Measurements from ENCODE around the gene SH3BGRL3.

The SH3BGRL3 gene

DNA sequence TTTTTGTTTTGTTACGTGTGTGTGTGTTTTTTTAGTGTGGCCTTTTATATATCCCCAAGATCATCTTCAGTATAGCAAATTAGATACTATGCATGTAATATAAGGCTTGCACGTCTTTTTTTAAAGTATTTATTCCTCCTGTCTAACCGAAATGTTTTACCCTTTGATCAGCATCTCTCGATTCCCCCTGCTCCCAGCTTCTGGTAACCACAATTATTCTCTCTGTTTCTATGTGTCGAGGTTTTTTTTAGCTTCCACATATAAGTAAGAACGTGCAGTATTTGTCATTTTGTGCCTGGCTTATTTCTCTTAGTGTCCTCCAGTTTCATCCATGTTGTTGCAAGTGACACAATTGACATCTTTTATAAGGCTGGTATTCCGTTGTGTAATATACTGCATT, 27.2 kb upstream of the SH3BGRL3 start:
- TF ChIP-seq, protein P1, sequence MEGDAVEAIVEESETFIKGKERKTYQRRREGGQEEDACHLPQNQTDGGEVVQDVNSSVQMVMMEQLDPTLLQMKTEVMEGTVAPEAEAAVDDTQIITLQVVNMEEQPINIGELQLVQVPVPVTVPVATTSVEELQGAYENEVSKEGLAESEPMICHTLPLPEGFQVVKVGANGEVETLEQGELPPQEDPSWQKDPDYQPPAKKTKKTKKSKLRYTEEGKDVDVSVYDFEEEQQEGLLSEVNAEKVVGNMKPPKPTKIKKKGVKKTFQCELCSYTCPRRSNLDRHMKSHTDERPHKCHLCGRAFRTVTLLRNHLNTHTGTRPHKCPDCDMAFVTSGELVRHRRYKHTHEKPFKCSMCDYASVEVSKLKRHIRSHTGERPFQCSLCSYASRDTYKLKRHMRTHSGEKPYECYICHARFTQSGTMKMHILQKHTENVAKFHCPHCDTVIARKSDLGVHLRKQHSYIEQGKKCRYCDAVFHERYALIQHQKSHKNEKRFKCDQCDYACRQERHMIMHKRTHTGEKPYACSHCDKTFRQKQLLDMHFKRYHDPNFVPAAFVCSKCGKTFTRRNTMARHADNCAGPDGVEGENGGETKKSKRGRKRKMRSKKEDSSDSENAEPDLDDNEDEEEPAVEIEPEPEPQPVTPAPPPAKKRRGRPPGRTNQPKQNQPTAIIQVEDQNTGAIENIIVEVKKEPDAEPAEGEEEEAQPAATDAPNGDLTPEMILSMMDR (IDR thresholded peaks at IDR 0.05; ENCODE audit: borderline replicate concordance, insufficient read depth, low read depth, low read length) = no peak
- no peak overlapping the region for H3K4me3 ChIP-seq (ENCODE audit: low read depth, low read length)

DNA sequence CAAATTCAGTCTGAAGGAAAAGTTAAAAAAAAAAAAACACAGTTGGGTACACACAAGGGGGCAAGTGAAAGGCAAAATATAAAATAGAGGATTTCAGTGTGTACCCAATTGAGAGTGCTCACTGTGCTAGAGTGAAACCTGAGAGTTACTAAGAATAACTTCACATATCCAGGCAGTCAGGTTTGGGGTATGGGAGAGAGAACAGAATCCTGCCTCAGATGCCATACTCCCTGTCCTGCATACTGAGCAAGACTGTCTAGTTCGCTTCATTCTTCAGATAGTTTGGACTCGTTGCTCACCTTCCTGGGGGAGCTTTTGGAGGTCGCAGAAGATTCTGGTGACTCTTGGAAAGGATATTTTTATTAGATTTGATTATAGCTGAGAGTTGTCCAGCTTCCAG, 25.5 kb upstream of the SH3BGRL3 start:
- TF ChIP-seq, protein P1 (IDR thresholded peaks at IDR 0.05; ENCODE audit: borderline replicate concordance, insufficient read depth, low read depth, low read length) = no peak
- H3K4me3 ChIP-seq (ENCODE audit: low read depth, low read length) = no peak overlapping the region

DNA sequence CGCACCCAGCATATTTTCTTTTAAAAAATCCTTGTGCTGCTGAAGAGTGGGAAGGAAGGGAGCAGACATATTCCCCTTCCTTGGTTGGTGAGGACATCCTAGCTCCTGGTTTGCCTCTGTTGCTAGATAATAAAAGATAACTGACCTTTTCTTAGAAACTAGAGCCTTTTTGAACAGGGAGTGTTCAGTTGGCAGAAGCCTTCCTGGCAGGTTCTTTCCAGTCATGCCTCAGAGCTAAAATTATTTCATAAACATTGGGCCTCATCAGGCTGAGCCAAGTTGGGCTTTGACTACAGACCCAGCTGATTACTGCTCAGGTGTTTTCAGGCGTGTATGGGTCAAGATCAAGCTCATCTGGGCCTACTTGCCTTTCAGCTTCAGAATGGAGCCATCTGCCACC, 22.7 kb upstream of the SH3BGRL3 start:
- no peak overlapping the region for H3K4me3 ChIP-seq (ENCODE audit: low read depth, low read length)
- TF ChIP-seq, protein P1 (IDR thresholded peaks at IDR 0.05; ENCODE audit: borderline replicate concordance, insufficient read depth, low read depth, low read length) = no peak

DNA sequence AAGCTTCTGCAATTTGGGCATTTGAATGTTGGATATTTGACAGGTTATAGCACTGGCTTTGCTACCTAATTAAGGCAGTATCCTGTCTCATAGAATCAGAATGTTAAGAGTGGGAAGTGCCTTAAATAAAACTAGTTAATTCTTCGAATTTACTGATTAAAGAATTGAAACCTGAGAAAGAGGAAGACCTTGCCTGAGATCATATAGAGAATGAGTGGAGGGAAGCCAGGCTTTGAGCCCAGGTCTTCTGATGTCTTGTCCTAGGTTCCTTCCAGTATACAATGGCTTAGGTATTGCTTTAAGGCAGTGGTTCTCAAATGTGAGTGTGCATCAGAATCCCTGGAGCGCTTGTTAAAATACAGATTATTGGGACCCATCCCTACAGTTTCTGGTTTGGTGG, 20.9 kb upstream of the SH3BGRL3 start:
- no peak overlapping the region for H3K4me3 ChIP-seq (ENCODE audit: low read depth, low read length)
- TF ChIP-seq, protein P1 (IDR thresholded peaks at IDR 0.05; ENCODE audit: borderline replicate concordance, insufficient read depth, low read depth, low read length) = no peak

DNA sequence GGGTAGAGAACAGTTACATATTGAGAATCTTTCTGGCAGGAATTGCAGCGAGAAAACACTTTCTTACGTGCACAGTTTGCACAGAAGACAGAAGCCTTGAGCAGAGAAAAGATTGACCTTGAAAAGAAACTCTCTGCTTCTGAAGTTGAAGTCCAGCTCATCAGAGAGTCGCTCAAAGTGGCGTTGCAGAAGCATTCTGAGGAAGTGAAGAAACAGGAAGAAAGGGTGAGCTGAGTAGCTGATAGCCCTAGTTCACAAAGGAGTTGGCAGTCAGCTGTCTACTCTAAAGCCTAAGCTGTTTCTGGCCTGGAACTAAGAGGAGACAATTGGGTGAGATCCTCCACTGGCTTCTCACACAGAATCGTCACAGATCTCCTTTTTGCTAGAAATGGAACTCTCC, 20.3 kb upstream of the SH3BGRL3 start:
- H3K4me3 ChIP-seq (ENCODE audit: low read depth, low read length) = no peak overlapping the region
- TF ChIP-seq, protein P1 (IDR thresholded peaks at IDR 0.05; ENCODE audit: borderline replicate concordance, insufficient read depth, low read depth, low read length) = no peak

DNA sequence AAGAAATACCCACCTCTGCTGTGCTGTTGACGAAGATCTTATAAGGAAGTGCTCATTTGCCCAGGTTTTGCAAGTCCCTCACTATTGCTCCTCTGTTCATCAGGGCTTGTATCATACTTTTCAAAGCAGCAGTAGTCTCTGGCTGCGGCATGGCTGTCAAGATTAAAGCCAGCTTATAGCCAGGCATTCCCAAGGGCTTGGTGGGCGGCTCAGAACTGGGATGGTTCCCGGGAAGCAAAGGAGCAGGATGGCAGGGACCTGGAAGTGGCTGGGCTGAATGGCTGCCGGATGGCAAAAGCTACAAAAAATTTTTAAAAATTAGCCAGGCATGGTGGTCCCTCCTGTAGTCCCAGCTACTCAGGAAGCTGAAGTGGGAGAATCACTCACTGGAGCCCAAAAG, 16.7 kb upstream of the SH3BGRL3 start:
- TF ChIP-seq, protein P1 (IDR thresholded peaks at IDR 0.05; ENCODE audit: borderline replicate concordance, insufficient read depth, low read depth, low read length) = no peak
- no peak overlapping the region for H3K4me3 ChIP-seq (ENCODE audit: low read depth, low read length)

DNA sequence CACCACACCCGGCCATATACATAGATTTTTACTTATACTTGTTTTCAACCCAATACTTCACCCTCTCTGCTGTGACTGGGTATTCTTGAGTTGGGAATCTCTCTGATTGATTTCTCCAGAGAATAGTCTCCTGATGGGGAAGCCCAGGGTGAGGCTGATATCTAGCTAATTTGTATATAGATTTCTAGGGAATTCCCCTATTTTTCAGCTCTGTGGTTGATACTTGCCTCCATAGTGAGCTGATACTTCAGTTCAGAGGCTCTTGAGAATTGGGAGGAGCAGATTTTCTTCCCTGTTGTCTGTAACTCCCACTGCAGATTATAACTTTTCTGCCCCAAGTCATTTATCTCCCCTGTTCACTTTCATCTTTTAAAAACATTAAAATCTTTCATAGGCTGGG, 14.5 kb upstream of the SH3BGRL3 start:
- no peak overlapping the region for H3K4me3 ChIP-seq (ENCODE audit: low read depth, low read length)
- TF ChIP-seq, protein P1 (IDR thresholded peaks at IDR 0.05; ENCODE audit: borderline replicate concordance, insufficient read depth, low read depth, low read length) = no peak
